CD8-positive, alpha-beta memory T cell (primary cell): ENCODE results near the gene ATG14. TPM values are rescaled to one million over a fixed set of nuclear protein-coding genes. Genes with fewer than 3 reads are reported as not detected.

Source experiments
- CTCF ChIA-PET: fragments of 350-600 bp; sonication (Branson Sonifier 250); formaldehyde crosslinking; loops from one replicate; lab custom pipeline; 2021; ENCODE audit warnings: antibody characterized with exemption; lab: Charles Lee
- POLR2A ChIA-PET: fragments of 350-600 bp; sonication (Branson Sonifier 250); formaldehyde crosslinking; loops from one replicate; lab custom pipeline; 2021; ENCODE audit warnings: antibody characterized with exemption; lab: Charles Lee
- DNase-seq, 5 donors: peaks; one replicate each; pipeline versions ENCODE4 v3.0.0 to v3.0.0-alpha.2; 2020 to 2022; ENCODE audit warnings: mixed read lengths in 1 of 5
- H3K27ac ChIP-seq: one replicate; pipeline ENCODE4 v1.7.0; 2013; ENCODE audit warnings: low read depth, mild to moderate bottlenecking, low read length, moderate library complexity
- H3K27me3 ChIP-seq: 2 replicates; pipeline ENCODE4 v1.7.0; 2013; ENCODE audit warnings: low read length, mild to moderate bottlenecking; ENCODE audit not compliant: insufficient read depth, poor library complexity, severe bottlenecking
- H3K36me3 ChIP-seq: 2 replicates; pipeline ENCODE4 v1.7.0; 2013; ENCODE audit warnings: mild to moderate bottlenecking, low read length, moderate library complexity; ENCODE audit not compliant: insufficient read depth
- H3K4me1 ChIP-seq: 2 replicates; pipeline ENCODE4 v1.7.0; 2013; ENCODE audit warnings: mild to moderate bottlenecking, low read length, moderate library complexity; ENCODE audit not compliant: insufficient read depth
- H3K4me3 ChIP-seq: 2 replicates; pipeline ENCODE4 v1.7.0; 2013; ENCODE audit warnings: mild to moderate bottlenecking, low read length
- H3K9me3 ChIP-seq: 2 replicates; pipeline ENCODE4 v1.7.0; 2013; ENCODE audit warnings: mild to moderate bottlenecking, low read length
- H3K27ac Mint-ChIP-seq, 8 donors: one replicate each; pipeline ENCODE4 v1.8.0; 2020 to 2021; ENCODE audit warnings: mixed read lengths in 8 of 8, mild to moderate bottlenecking in 6 of 8, inconsistent platforms in 3 of 8, moderate library complexity in 3 of 8
- H3K27me3 Mint-ChIP-seq, 2 donors: one replicate each; pipeline ENCODE4 v1.8.0; 2020 to 2021; ENCODE audit warnings: mixed read lengths in 2 of 2, mild to moderate bottlenecking in 1 of 2, moderate library complexity in 1 of 2
- H3K36me3 Mint-ChIP-seq, 3 donors: one replicate each; pipeline ENCODE4 v1.8.0; 2020 to 2021; ENCODE audit warnings: mixed read lengths in 3 of 3, inconsistent platforms in 1 of 3, mild to moderate bottlenecking in 1 of 3
- H3K4me1 Mint-ChIP-seq, 3 donors: one replicate each; pipeline ENCODE4 v1.8.0; 2020 to 2021; ENCODE audit warnings: mixed read lengths in 3 of 3, inconsistent platforms in 1 of 3, mild to moderate bottlenecking in 1 of 3
- H3K4me3 Mint-ChIP-seq, 7 donors: one replicate each; pipeline ENCODE4 v1.8.0; 2020 to 2021; ENCODE audit warnings: mixed read lengths in 7 of 7, mild to moderate bottlenecking in 6 of 7, moderate library complexity in 4 of 7, inconsistent platforms in 2 of 7
- H3K9me3 Mint-ChIP-seq, 5 donors: one replicate each; pipeline ENCODE4 v1.8.0; 2020 to 2022; ENCODE audit warnings: mixed read lengths in 5 of 5, mild to moderate bottlenecking in 3 of 5, moderate library complexity in 2 of 5, inconsistent platforms in 1 of 5
- polyA plus RNA-seq: library from polyadenylated mRNA; unstranded; fragments of 300-500 nt; fragmentation: Illumina TruSeq; gene quantifications from one replicate; pipeline ENCODE4 v1.2.3, GENCODE V29; 2021
- total RNA-seq, 2 experiments: library from RNA; stranded (reverse); gene quantifications; one replicate each; pipeline ENCODE4 v1.2.3, GENCODE V29; 2021

The ATG14 gene
- total and polyA plus RNA-seq, 3 experiments from 2014 or later: 7.3 to 8.2 (median 7.7) TPM

DNA sequence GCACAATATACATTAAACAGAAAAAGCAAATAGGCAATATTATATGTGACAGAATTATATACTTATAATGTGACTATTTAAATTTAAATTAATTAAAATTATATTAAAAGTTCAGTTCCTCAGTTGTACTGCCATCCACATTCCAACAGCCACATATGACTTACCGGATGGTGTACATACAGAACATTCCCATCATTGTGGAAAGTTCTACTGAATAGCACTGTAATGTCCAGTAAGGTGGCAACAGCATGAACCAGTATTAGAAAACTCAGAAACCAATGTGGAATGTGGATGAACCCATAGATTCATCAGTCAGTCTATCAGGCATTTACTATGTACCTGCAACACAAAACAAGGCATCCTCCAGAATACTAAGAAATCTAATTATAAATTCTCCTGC, 12.4 kb downstream of the ATG14 start:
- H3K36me3 Mint-ChIP-seq: peaks cover 0 to 33% (median 19%) of the 10 kb centered on the region in 3 donors
- POLR2A ChIA-PET: no interaction called here
- peaks cover 14 to 45% (median 39%) of the 10 kb centered on the region in 3 donors for H3K4me1 Mint-ChIP-seq
- CTCF ChIA-PET: no interaction called here
- H3K36me3 ChIP-seq: no peaks in the 10 kb centered on the region
- H3K4me3 Mint-ChIP-seq: no peak overlapping the region
- H3K27ac ChIP-seq: no peak overlapping the region
- no peak overlapping the region for H3K27ac Mint-ChIP-seq
- no peaks in the 10 kb centered on the region for H3K9me3 Mint-ChIP-seq
- no peaks in the 10 kb centered on the region for H3K27me3 Mint-ChIP-seq
- no peaks in the 10 kb centered on the region for H3K9me3 ChIP-seq
- DNase-seq: no peak
- no peaks in the 10 kb centered on the region for H3K27me3 ChIP-seq
- peaks cover 4% of the 10 kb centered on the region for H3K4me1 ChIP-seq
- no peak overlapping the region for H3K4me3 ChIP-seq

DNA sequence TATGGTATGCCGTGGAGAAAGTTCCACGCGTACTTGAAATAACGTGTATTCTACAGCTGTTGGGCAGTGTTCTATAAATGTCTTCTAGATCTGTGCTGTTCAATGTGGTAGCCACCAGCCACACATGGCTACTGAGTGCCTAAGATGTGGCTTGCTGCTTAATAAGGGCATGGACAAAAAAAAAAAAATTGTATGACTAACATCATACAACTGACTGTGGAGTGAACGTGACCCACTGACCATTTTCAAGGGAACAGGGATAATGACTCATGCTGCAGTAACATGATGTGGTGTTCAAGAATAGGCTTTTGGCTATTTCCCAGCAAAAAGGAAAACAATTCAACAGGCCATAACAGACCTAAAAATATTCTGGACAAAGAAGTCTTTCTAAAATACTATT, 13.0 kb downstream of the ATG14 start:
- H3K4me1 ChIP-seq: no peaks in the 10 kb centered on the region
- H3K27me3 ChIP-seq: no peaks in the 10 kb centered on the region
- no peak overlapping the region for H3K27ac ChIP-seq
- Mint-ChIP-seq H3K27me3 (no peaks in the 10 kb centered on the region), H3K36me3 (peaks cover 0 to 34% (median 19%) of the 10 kb centered on the region in 3 donors), H3K4me1 (peaks cover 11 to 41% (median 35%) of the 10 kb centered on the region in 3 donors), H3K27ac (no peak overlapping the region), H3K9me3 (no peaks in the 10 kb centered on the region), H3K4me3 (no peak overlapping the region)
- POLR2A ChIA-PET: no interaction called here
- CTCF ChIA-PET: no interaction called here
- no peaks in the 10 kb centered on the region for H3K9me3 ChIP-seq
- no peak for DNase-seq
- H3K4me3 ChIP-seq: no peak overlapping the region
- H3K36me3 ChIP-seq: no peaks in the 10 kb centered on the region

DNA sequence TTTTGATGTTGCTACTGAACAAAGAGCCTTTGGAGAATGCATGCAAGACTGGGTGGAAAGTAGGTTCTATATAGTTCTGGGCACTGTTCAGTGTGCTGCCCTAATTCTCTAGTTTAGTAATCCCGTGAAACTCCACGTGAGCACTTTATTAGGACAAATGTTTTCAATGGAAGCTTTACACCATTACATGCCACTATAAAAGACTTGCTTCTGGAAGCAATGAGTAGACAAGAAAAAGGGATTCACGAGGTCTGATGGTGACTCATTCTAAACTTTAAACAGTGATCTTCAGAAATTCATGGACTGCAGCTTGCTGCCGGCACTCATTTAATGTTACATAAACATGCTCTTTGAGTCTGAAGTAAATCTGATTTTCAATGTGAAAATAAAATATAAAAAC, 22.3 kb downstream of the ATG14 start:
- Histone ChIP-seq H3K27ac (no peak overlapping the region), H3K4me3 (no peak overlapping the region), H3K36me3 (peaks cover 16% of the 10 kb centered on the region), H3K4me1 (peaks cover 5% of the 10 kb centered on the region), H3K27me3 (no peaks in the 10 kb centered on the region), H3K9me3 (no peaks in the 10 kb centered on the region)
- Mint-ChIP-seq H3K4me1 (peaks cover 17 to 30% (median 23%) of the 10 kb centered on the region in 3 donors), H3K4me3 (no peak overlapping the region), H3K36me3 (peaks cover 14 to 70% (median 16%) of the 10 kb centered on the region in 3 donors), H3K27me3 (no peaks in the 10 kb centered on the region), H3K9me3 (no peaks in the 10 kb centered on the region), H3K27ac (peak overlapping the region in 3 of 8 donors; percentile 2 to 52 (median 39))
- POLR2A ChIA-PET: no interaction called here
- CTCF ChIA-PET: no interaction called here
- no peak for DNase-seq

DNA sequence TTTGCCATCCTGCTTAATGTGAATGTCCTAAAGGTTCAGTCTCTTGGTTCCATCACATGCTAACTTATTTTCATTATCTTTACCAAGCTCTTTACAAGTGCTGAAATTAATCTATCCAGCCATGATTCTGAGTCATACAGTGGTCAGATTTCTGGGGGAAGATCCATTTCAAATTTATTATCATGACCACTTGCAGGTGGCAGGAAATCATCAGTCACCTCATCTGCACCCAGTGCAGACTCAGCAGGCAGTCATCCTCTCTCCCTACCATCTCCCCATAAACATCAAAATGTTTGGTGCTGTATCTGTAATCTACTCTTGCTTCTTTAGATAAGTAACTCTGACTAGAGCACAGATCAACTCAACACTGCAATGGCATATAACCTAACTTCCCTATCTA, 23.5 kb downstream of the ATG14 start:
- no peaks in the 10 kb centered on the region for H3K9me3 ChIP-seq
- DNase-seq: no peak
- H3K27ac ChIP-seq: no peak overlapping the region
- Mint-ChIP-seq H3K4me1 (peaks cover 17 to 33% (median 23%) of the 10 kb centered on the region in 3 donors), H3K27ac (peak overlapping the region in 3 of 8 donors; percentile 17 to 69 (median 67)), H3K27me3 (no peaks in the 10 kb centered on the region), H3K36me3 (peaks cover 16 to 77% (median 16%) of the 10 kb centered on the region in 3 donors), H3K9me3 (no peaks in the 10 kb centered on the region), H3K4me3 (no peak overlapping the region)
- peaks cover 16% of the 10 kb centered on the region for H3K36me3 ChIP-seq
- no peak overlapping the region for H3K4me3 ChIP-seq
- no peaks in the 10 kb centered on the region for H3K27me3 ChIP-seq
- ChIA-PET POLR2A (no interaction called here), CTCF (interaction anchor here (1.2 kb wide), 1 partner anchor 17 kb away, joined by 3 read pairs; no protein-coding TSS in a partner anchor)
- H3K4me1 ChIP-seq: peaks cover 5% of the 10 kb centered on the region

DNA sequence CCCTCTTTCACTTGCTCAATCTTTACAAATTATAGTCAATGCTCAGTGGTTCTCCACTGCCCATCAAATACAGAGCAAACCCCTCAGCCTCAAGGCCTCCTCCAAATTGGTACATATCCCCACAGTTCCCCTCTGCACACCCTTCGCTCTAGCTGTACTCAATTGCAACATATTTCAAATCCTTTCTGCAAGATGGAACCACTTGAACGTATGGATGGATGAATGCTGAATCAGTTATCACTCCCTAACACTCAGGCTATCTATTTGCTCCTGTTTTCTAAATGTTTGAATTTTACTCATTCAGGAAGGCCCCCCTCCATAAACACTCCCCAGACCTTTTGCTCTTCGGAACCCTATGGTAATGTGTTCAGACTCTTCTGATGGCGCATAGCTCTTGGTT, 24.5 kb downstream of the ATG14 start:
- Mint-ChIP-seq H3K27ac (peak overlapping the region in 7 of 8 donors; percentile 8 to 97 (median 62)), H3K27me3 (no peaks in the 10 kb centered on the region), H3K9me3 (no peaks in the 10 kb centered on the region), H3K36me3 (peaks cover 16 to 80% (median 18%) of the 10 kb centered on the region in 3 donors), H3K4me1 (peaks cover 17 to 33% (median 23%) of the 10 kb centered on the region in 3 donors), H3K4me3 (peak overlapping the region in 2 of 7 donors; percentile 2 to 56)
- no peak for DNase-seq
- ChIA-PET CTCF (no interaction called here), POLR2A (no interaction called here)
- Histone ChIP-seq H3K27me3 (no peaks in the 10 kb centered on the region), H3K36me3 (peaks cover 16% of the 10 kb centered on the region), H3K4me1 (peaks cover 5% of the 10 kb centered on the region), H3K4me3 (no peak overlapping the region), H3K9me3 (no peaks in the 10 kb centered on the region), H3K27ac (no peak overlapping the region)

DNA sequence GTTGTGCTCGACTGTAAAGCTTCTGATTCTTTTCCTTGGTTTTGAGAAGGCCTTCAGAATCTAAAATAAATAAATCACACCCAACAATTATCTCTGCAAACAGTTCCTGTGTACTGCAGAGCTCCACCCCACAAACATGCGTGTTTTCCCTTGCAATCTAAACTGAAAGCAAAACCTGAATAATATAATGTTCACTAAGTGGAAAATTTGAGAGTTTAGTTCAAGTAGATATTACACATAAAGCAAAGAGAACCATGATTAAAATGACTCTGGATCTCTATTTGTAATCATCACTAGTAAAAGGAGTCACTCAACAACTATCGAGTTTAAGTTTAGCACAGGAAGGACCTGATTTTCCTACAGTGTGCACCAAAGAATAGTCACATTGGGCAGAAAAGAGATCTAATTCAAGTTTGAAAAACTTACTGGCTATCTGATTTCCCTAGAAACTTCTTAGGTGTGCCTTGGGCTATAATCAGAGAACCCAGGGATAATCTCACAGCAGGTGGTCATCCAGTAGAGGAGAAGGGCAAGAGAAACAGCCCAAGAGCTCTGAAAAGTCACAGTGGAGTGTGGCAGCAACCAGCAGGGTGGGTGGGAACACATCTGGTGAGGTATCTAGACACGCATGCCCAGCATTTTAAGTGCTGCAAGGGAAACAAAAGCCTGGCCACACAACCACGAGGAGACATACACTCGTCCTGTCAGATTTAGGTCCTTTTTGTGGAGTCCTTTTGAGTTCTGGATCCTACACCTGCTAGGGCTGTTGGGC, 25.4 kb downstream of the ATG14 start:
- H3K4me1 ChIP-seq: peaks cover 5% of the 10 kb centered on the region
- H3K9me3 ChIP-seq: no peaks in the 10 kb centered on the region
- H3K27ac Mint-ChIP-seq: peak overlapping the region; percentile 62 to 95 (median 86)
- H3K4me3 Mint-ChIP-seq: peak overlapping the region; percentile 1 to 69 (median 39)
- no peaks in the 10 kb centered on the region for H3K27me3 Mint-ChIP-seq
- POLR2A ChIA-PET: no interaction called here
- peaks cover 17 to 33% (median 23%) of the 10 kb centered on the region in 3 donors for H3K4me1 Mint-ChIP-seq
- H3K4me3 ChIP-seq: no peak overlapping the region
- H3K27ac ChIP-seq: no peak overlapping the region
- peaks cover 17% of the 10 kb centered on the region for H3K36me3 ChIP-seq
- no peaks in the 10 kb centered on the region for H3K27me3 ChIP-seq
- CTCF ChIA-PET: no interaction called here
- peaks cover 18 to 84% (median 21%) of the 10 kb centered on the region in 3 donors for H3K36me3 Mint-ChIP-seq
- no peaks in the 10 kb centered on the region for H3K9me3 Mint-ChIP-seq
- no peak for DNase-seq

DNA sequence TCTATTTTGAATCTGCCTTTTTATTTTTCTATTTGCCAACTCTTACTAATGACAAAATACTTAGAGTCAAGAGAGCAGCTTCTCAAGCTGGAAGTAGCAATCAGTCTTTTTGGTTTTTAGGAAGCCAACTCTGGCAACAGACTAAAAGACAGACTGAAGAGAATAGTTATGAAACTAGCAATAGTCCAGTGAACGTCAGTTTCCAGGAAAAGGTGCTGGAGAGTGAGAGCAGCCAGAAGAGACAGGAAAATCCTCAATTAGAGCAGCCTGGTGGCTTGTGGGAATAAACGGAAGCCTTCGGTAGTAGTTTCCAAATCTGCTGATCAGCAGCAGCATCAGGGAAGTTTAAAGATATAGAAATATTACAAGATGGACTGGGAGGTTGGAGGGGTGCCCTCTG, 27.1 kb downstream of the ATG14 start:
- ChIA-PET CTCF (interaction anchor here (1.0 kb wide), 1 partner anchor 114 kb away, joined by 4 read pairs; no protein-coding TSS in a partner anchor), POLR2A (no interaction called here)
- Histone ChIP-seq H3K36me3 (peaks cover 25% of the 10 kb centered on the region), H3K4me3 (no peak overlapping the region), H3K27me3 (no peaks in the 10 kb centered on the region), H3K4me1 (peaks cover 5% of the 10 kb centered on the region), H3K9me3 (no peaks in the 10 kb centered on the region), H3K27ac (no peak overlapping the region)
- Mint-ChIP-seq H3K9me3 (no peaks in the 10 kb centered on the region), H3K4me3 (no peak overlapping the region), H3K27me3 (no peaks in the 10 kb centered on the region), H3K27ac (peak overlapping the region in 7 of 8 donors; percentile 4 to 75 (median 38)), H3K4me1 (peaks cover 17 to 33% (median 23%) of the 10 kb centered on the region in 3 donors), H3K36me3 (peaks cover 21 to 87% (median 22%) of the 10 kb centered on the region in 3 donors)
- no peak for DNase-seq

DNA sequence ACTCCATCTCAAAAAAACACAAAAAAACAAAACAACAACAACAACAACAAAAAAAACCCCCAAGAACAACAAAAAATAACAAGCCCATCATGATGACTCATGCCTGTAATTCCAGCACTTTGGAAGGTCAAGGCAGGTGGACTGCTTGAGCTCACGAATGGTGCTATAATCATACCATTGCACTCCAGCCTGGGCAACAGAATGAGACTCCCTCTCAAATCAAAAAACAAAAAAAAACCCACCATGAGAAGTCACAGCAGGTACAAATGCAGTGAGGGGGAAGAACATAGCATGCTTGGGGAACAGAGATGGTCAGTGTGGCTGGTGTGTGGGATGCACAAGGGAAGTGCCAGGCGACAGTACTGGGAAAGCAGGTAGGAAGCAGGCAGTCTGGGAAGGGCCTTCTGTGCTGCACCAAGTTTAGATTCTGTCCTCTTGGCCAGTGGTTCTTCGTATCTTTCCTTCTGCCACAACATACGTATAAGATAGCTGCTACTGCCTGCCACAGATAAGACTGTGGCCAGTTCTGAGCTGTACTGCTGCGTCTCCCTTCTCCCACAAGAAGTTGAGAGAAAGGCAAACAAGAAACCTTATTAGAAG, 28.0 kb downstream of the ATG14 start:
- H3K27ac Mint-ChIP-seq: peak overlapping the region in 3 of 8 donors; percentile 10 to 59 (median 25)
- POLR2A ChIA-PET: interaction anchor here (0.5 kb wide), 1 partner anchor 50 kb away, joined by 4 read pairs; no protein-coding TSS in a partner anchor
- Histone ChIP-seq H3K9me3 (no peaks in the 10 kb centered on the region), H3K27me3 (no peaks in the 10 kb centered on the region), H3K27ac (peak overlapping the region; percentile 44), H3K36me3 (peaks cover 17% of the 10 kb centered on the region), H3K4me3 (no peak overlapping the region), H3K4me1 (peaks cover 5% of the 10 kb centered on the region)
- H3K27me3 Mint-ChIP-seq: no peaks in the 10 kb centered on the region
- DNase-seq: no peak
- H3K4me3 Mint-ChIP-seq: no peak overlapping the region
- H3K36me3 Mint-ChIP-seq: peaks cover 17 to 84% (median 18%) of the 10 kb centered on the region in 3 donors
- H3K4me1 Mint-ChIP-seq: peaks cover 17 to 33% (median 23%) of the 10 kb centered on the region in 3 donors
- H3K9me3 Mint-ChIP-seq: no peaks in the 10 kb centered on the region
- CTCF ChIA-PET: interaction anchor here (1.0 kb wide), 1 partner anchor 113 kb away, joined by 4 read pairs; no protein-coding TSS in a partner anchor
